ENCODE results near the gene DLG5. TPM values are rescaled to one million over a fixed set of nuclear protein-coding genes. Genes with fewer than 3 reads are reported as not detected.

DLG5 gene
- total and polyA plus RNA-seq, 10 of the 15 experiments (the other 5 are each of a cell fraction or from before 2014, with no cell fraction given) = 0.18 to 6.6 (median 2.7) TPM

DNA sequence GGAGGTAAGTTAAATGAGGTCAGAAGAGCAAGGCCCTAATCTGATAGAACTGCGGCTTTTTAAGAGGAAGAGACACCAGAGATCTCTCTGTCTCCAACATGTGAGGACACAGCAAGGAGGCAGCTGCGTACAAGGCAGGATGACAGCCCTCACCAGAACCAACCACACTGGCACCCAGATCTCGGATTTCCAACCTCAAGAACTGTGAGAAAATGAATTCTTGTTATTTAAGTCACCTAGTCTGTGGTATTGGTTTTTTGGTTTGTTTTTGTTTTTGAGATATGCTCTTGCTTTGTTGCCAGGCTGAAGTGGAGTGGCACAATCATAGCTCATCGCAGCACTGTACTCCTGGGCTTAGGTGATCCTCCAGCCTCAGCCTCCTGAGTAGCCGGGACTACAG lies 127.2 kb downstream of the DLG5 start (continued):
- TF ChIP-seq BMI1 (IDR thresholded peaks at IDR 0.05; ENCODE audit: borderline replicate concordance) = no peak

DNA sequence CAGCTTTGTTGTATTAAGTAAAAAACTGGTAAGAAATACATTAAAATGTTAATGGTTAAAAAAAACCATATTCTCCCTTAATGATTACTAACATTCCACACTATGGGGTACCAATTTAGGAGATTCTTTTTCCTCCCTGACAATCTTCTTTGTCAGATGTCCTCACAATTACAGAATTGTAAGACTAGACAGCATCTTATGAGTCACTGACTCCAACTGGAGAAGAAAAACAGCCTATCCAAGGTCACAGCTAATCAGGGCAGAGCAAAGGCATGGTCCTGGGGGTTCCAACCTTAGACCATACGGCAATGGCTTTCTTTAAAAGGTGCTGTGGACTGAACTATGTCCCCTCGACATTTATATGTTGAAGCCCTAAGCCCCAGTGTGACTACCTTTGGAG lies 127.6 kb downstream of the DLG5 start:
- no TSS peak for BruUV-seq (replicated peaks)
- H4K20me1 ChIP-seq (ENCODE audit: control insufficient read depth, insufficient read depth) = no peaks in the 10 kb centered on the region; the same call in 1 of the 2 replicates
- RAD21 ChIA-PET (ENCODE audit: unreplicated experiment) = no interaction called here
- POLR2A ChIA-PET = no interaction called here
- H3K4me1 ChIP-seq (ENCODE audit: control insufficient read depth, insufficient read depth, low read length) = peaks cover 4% of the 10 kb centered on the region
- H3K4me3 ChIP-seq = no peak overlapping the region
- SMC1A ChIA-PET (ENCODE audit: uncharacterized antibody, unreplicated experiment) = no interaction called here
- no peak for FAIRE-seq
- 53% methylated on average over 2 of the region's 2 CpGs for WGBS (ENCODE audit: insufficient coverage, insufficient replicate concordance, low lambda C conversion rate, missing lambda C conversion rate)
- CTCF ChIA-PET = interaction anchor here (0.7 to 1.4 kb wide), 2 partner anchors 38 kb away, joined by 3 to 4 read pairs; no protein-coding TSS in a partner anchor
- no peaks in the 10 kb centered on the region for H3K9me3 ChIP-seq (replicated peaks; ENCODE audit: control insufficient read depth, insufficient read depth, low read length)
- no peak overlapping the region for H3K9ac ChIP-seq (ENCODE audit: control insufficient read depth, insufficient read depth, low read length)
- H3K79me2 ChIP-seq (ENCODE audit: control insufficient read depth, insufficient read depth, low read length) = no peaks in the 10 kb centered on the region
- in situ Hi-C loops (cut with MboI) = no loop called here
- no peak overlapping the region for H2AFZ ChIP-seq (ENCODE audit: control insufficient read depth, low read depth, low read length)
- no peak for ATAC-seq
- intact Hi-C loops (cut with micrococcal nuclease; ENCODE audit: unreplicated experiment) = no loop called here
- no peak for DNase-seq (ENCODE audit: low read depth, low spot score)
- no peaks in the 10 kb centered on the region for H3K27me3 ChIP-seq (replicated peaks in 1 of 2; ENCODE audit: control insufficient read depth in 2 of 2, insufficient read depth in 2 of 2, low read length in 1 of 2)
- H3K36me3 ChIP-seq (ENCODE audit: control insufficient read depth in 2 of 2, insufficient read depth in 2 of 2, low read length in 1 of 2) = peaks cover 0 to 3% of the 10 kb centered on the region in 2 experiments; a peak in 3 of 4 replicates
- no peak overlapping the region for H3K4me2 ChIP-seq (ENCODE audit: control insufficient read depth, insufficient read depth)
- H3K27ac ChIP-seq (ENCODE audit: control insufficient read depth, insufficient read depth) = no peak overlapping the region
- TF ChIP-seq, protein P1, sequence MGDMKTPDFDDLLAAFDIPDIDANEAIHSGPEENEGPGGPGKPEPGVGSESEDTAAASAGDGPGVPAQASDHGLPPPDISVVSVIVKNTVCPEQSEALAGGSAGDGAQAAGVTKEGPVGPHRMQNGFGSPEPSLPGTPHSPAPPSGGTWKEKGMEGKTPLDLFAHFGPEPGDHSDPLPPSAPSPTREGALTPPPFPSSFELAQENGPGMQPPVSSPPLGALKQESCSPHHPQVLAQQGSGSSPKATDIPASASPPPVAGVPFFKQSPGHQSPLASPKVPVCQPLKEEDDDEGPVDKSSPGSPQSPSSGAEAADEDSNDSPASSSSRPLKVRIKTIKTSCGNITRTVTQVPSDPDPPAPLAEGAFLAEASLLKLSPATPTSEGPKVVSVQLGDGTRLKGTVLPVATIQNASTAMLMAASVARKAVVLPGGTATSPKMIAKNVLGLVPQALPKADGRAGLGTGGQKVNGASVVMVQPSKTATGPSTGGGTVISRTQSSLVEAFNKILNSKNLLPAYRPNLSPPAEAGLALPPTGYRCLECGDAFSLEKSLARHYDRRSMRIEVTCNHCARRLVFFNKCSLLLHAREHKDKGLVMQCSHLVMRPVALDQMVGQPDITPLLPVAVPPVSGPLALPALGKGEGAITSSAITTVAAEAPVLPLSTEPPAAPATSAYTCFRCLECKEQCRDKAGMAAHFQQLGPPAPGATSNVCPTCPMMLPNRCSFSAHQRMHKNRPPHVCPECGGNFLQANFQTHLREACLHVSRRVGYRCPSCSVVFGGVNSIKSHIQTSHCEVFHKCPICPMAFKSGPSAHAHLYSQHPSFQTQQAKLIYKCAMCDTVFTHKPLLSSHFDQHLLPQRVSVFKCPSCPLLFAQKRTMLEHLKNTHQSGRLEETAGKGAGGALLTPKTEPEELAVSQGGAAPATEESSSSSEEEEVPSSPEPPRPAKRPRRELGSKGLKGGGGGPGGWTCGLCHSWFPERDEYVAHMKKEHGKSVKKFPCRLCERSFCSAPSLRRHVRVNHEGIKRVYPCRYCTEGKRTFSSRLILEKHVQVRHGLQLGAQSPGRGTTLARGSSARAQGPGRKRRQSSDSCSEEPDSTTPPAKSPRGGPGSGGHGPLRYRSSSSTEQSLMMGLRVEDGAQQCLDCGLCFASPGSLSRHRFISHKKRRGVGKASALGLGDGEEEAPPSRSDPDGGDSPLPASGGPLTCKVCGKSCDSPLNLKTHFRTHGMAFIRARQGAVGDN (IDR thresholded peaks at IDR 0.05) = no peak
- TF ChIP-seq SMC3 (IDR thresholded peaks at IDR 0.05; ENCODE audit: borderline replicate concordance, low read length) = no peak
- TF ChIP-seq MEF2B (IDR thresholded peaks at IDR 0.05; ENCODE audit: partially characterized antibody, poor library complexity, severe bottlenecking) = no peak
- TF ChIP-seq SMARCA5 (IDR thresholded peaks at IDR 0.05) = no peak
- TF ChIP-seq YBX1 (IDR thresholded peaks at IDR 0.05) = no peak
- TF ChIP-seq SP1 (IDR thresholded peaks at IDR 0.05; ENCODE audit: low read depth, low read length) = no peak
- TF ChIP-seq MYC (IDR thresholded peaks at IDR 0.05; ENCODE audit: insufficient read depth, insufficient read length, insufficient replicate concordance, low read length, severe bottlenecking) = no peak
- no peak for TF ChIP-seq SPI1 (IDR thresholded peaks at IDR 0.05; ENCODE audit: borderline replicate concordance, insufficient read depth, low read depth, low read length)
- no peak for TF ChIP-seq MTA2 (IDR thresholded peaks at IDR 0.05; ENCODE audit: low read depth)
